ENCODE results near the gene DGKE. TPM values are rescaled to one million over a fixed set of nuclear protein-coding genes. Genes with fewer than 3 reads are reported as not detected.

DGKE gene
- total and polyA plus RNA-seq, 2 donors (not counting 3 experiments of a cell fraction or from before 2014, with no cell fraction given), result 4.9 to 22.9 TPM

DNA sequence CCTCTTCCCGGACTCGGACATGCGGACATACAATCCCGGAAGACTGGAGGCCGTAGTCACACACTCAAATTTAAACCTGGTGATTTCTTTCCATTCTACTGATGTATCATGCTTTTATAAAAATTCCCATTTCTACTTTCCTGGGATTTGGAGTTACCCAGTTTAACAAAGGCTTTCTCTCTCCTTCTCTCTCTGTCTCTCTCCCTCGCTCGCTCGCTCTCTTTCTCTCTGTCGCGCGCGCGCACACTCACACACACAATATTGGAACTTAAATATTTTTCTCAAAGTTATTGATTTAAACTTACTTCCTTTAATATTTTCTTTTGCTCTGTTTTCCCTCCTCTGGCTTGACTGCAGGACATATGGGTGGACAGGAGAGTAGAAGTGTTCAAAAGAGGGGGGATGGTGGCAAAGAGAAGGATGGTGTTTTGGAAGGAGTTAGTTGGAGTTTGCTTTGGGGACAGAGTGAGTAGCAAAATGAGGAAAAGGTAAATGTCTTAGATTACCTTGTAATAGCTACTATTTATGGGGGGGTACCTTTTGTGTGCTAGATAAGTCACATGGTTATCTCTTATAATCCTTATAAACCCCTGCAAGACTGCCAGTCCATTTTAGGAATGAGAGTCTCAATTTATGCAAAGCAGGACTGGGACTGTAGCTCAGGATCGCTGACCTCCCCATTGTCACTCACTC is 80.8 kb downstream of the DGKE start:
- CTCF ChIA-PET, result interaction anchor here (1.0 to 1.3 kb wide), 3 partner anchors 24 to 81 kb away, joined by 3 to 7 read pairs (median 6); partner anchors contain the start of genes C17orf67 and DGKE
- DNase-seq (ENCODE audit: low read depth, low spot score) (no peak), FAIRE-seq (no peak)

More for the DNA sequence above, 80.8 kb downstream of the DGKE start:
- no peaks in the 10 kb centered on the region for H3K36me3 ChIP-seq (ENCODE audit: control insufficient read depth in 2 of 2, extremely low read depth in 1 of 2, insufficient read depth in 2 of 2, low read length in 2 of 2)
- TF ChIP-seq EZH2 (IDR thresholded peaks at IDR 0.05; ENCODE audit: borderline replicate concordance, low read depth, low read length, severe bottlenecking), result no peak
- TF ChIP-seq CTCF (IDR thresholded peaks at IDR 0.05; ENCODE audit: extremely low read depth in 1 of 2, insufficient read depth in 1 of 2, low read depth in 1 of 2, low read length in 2 of 2), result no peak
- no peak for TF ChIP-seq FOS (IDR thresholded peaks at IDR 0.05; ENCODE audit: borderline replicate concordance, insufficient read depth, low read length)
- TF ChIP-seq GATA2 (IDR thresholded peaks at IDR 0.05; ENCODE audit: insufficient read depth, insufficient read length, low read depth, low read length), result no peak
- no peak for TF ChIP-seq POLR2A (IDR thresholded peaks at IDR 0.05; ENCODE audit: low read depth, low read length)
- no peak for TF ChIP-seq JUN (IDR thresholded peaks at IDR 0.05; ENCODE audit: borderline replicate concordance, insufficient read depth, insufficient read length, low read depth)
- TF ChIP-seq POLR2AphosphoS5 (IDR thresholded peaks at IDR 0.05; ENCODE audit: insufficient read depth, low read depth, low read length), result no peak
- TF ChIP-seq MYC (IDR thresholded peaks at IDR 0.05; ENCODE audit: low read depth, low read length), result no peak
- no peak for TF ChIP-seq MAX (IDR thresholded peaks at IDR 0.05; ENCODE audit: insufficient read depth, insufficient read length)
- POLR2A ChIA-PET, result interaction anchor here (1.0 to 1.6 kb wide), 8 partner anchors 9 to 81 kb away, joined by 3 to 15 read pairs (median 6); partner anchors contain the start of genes C17orf67 and DGKE
- H3K79me2 ChIP-seq (ENCODE audit: control insufficient read depth, insufficient read depth, low read length), result peaks cover 41% of the 10 kb centered on the region
- H3K27ac ChIP-seq (ENCODE audit: insufficient read depth, low read depth, low read length), result peak overlapping the region; percentile 93
- no peaks in the 10 kb centered on the region for H3K9me3 ChIP-seq (replicated peaks; ENCODE audit: control insufficient read depth, insufficient read depth, low read length)
- H3K4me3 ChIP-seq (replicated peaks in 1 of 3; ENCODE audit: insufficient read depth in 1 of 3, low read depth in 1 of 3, low read length in 3 of 3), result peak overlapping the region; percentile 79 to 95 (median 88)
- H3K4me2 ChIP-seq (ENCODE audit: insufficient read depth, low read length), result peak overlapping the region; percentile 95
- H2AFZ ChIP-seq (ENCODE audit: low read depth, low read length), result no peak overlapping the region
- H3K9ac ChIP-seq (replicated peaks; ENCODE audit: extremely low read depth, insufficient read depth, low read length), result peak overlapping the region; percentile 97
- H4K20me1 ChIP-seq (replicated peaks; ENCODE audit: control insufficient read depth, extremely low read depth, insufficient read depth, low read length), result no peaks in the 10 kb centered on the region
- H3K4me1 ChIP-seq (ENCODE audit: control insufficient read depth, extremely low read depth, insufficient read depth, low read length), result peaks cover 33% of the 10 kb centered on the region
- no TSS peak for BruUV-seq (replicated peaks)
- intact Hi-C loops (cut with micrococcal nuclease), result loop anchor here (1.0 kb wide), 3 partner anchors 46 to 95 kb away; partner anchors contain the start of gene C17orf67
- dilution Hi-C loops (cut with MboI; ENCODE audit: extremely low pct_ligation_motif_present, low sequenced_read_pairs), result no loop called here
- H3K9me1 ChIP-seq (replicated peaks; ENCODE audit: control insufficient read depth, extremely low read depth, insufficient read depth, low read length), result no peaks in the 10 kb centered on the region
- no peaks in the 10 kb centered on the region for H3K27me3 ChIP-seq (ENCODE audit: control insufficient read depth in 2 of 2, insufficient read depth in 2 of 2, low read length in 2 of 2)

Measured in endothelial cell of umbilical vein (primary cell).